HEK293 (cell line): ENCODE data around the gene PFN1.

ENCODE experiments used
- CTCF ChIA-PET: fragments of 350-600 bp; formaldehyde crosslinking; extraction: SDS; loops from one replicate; lab custom pipeline; 2021; ENCODE audit warnings: antibody characterized with exemption; lab: Yijun Ruan, JAX
- POLR2A ChIA-PET: fragments of 300-600 bp; formaldehyde crosslinking; extraction: SDS; loops from one replicate; lab custom pipeline; 2020; ENCODE audit warnings: antibody characterized with exemption, inconsistent platforms; lab: Yijun Ruan, JAX
- H3K27ac ChIP-seq: fragments of 200-500 bp; sonication (Bioruptor generic); 2 replicates; pipeline ENCODE4 v1.5.1; 2014; ENCODE audit warnings: low read depth, low read length, control low read depth, inconsistent platforms; ENCODE audit errors: extremely low read depth
- H3K36me3 ChIP-seq, 2 experiments: fragments of 200-500 bp in 1 of 2; sonication (Bioruptor generic) in 1 of 2; 1 replicate in 1 of 2; 2 replicates in 1 of 2; pipeline ENCODE4 v1.5.1; 2014 to 2017; ENCODE audit warnings: inconsistent platforms in 2 of 2, low read length in 2 of 2; ENCODE audit not compliant: control insufficient read depth in 2 of 2, insufficient read depth in 1 of 2
- H3K4me1 ChIP-seq: fragments of 200-500 bp; sonication (Bioruptor generic); 2 replicates; pipeline ENCODE4 v1.5.1; 2014; ENCODE audit warnings: mild to moderate bottlenecking, low read length, inconsistent platforms; ENCODE audit not compliant: control insufficient read depth, insufficient read depth
- H3K4me3 ChIP-seq: 2 replicates; pipeline ENCODE4 v1.5.1; 2011; ENCODE audit warnings: low read depth, mild to moderate bottlenecking, control low read depth, low read length, moderate library complexity
- H3K9me3 ChIP-seq: fragments of 200-500 bp; sonication (Bioruptor generic); 2 replicates; pipeline ENCODE4 v1.5.1; 2014; ENCODE audit warnings: low read depth, low read length, inconsistent platforms; ENCODE audit not compliant: control insufficient read depth, insufficient read depth
- KLF8 ChIP-seq: fragments of 450-650 bp; formaldehyde crosslinking; IDR thresholded peaks from 2 replicates; pipeline ENCODE4 v1.5.1; 2016; ENCODE audit warnings: missing biosample characterization, missing genetic modification characterization
- PRDM1 ChIP-seq: fragments of 450-650 bp; formaldehyde crosslinking; IDR thresholded peaks from 2 replicates; pipeline ENCODE4; 2016; ENCODE audit warnings: missing biosample characterization, missing genetic modification characterization
- REPIN1 ChIP-seq: fragments of 450-650 bp; formaldehyde crosslinking; IDR thresholded peaks from 2 replicates; pipeline ENCODE4 v1.5.1; 2017; ENCODE audit warnings: missing biosample characterization, missing genetic modification characterization, low read depth
- SCRT2 ChIP-seq: fragments of 450-650 bp; formaldehyde crosslinking; IDR thresholded peaks from 2 replicates; pipeline ENCODE4 v1.5.1; 2016; ENCODE audit warnings: missing biosample characterization, missing genetic modification characterization
- SP2 ChIP-seq: fragments of 450-650 bp; formaldehyde crosslinking; IDR thresholded peaks from 2 replicates; pipeline ENCODE4 v1.5.1; 2016; ENCODE audit warnings: missing biosample characterization, missing genetic modification characterization
- SP3 ChIP-seq: fragments of 450-650 bp; formaldehyde crosslinking; IDR thresholded peaks from 2 replicates; pipeline ENCODE4 v1.5.1; 2016; ENCODE audit warnings: missing biosample characterization, missing genetic modification characterization
- YY1 ChIP-seq: fragments of 450-650 bp; formaldehyde crosslinking; IDR thresholded peaks from 2 replicates; pipeline ENCODE4 v1.5.1; 2018; ENCODE audit warnings: missing biosample characterization, missing genetic modification characterization
- ZNF175 ChIP-seq: fragments of 450-650 bp; formaldehyde crosslinking; IDR thresholded peaks from 2 replicates; pipeline ENCODE4 v1.5.1; 2016; ENCODE audit warnings: missing biosample characterization, missing genetic modification characterization
- ZNF266 ChIP-seq: fragments of 450-650 bp; formaldehyde crosslinking; IDR thresholded peaks from 2 replicates; pipeline ENCODE4 v1.5.1; 2016; ENCODE audit warnings: missing biosample characterization, missing genetic modification characterization, low read depth
- ZNF280D ChIP-seq: fragments of 450-650 bp; formaldehyde crosslinking; IDR thresholded peaks from 2 replicates; pipeline ENCODE4 v1.5.1; 2016; ENCODE audit warnings: missing biosample characterization, missing genetic modification characterization
- ZNF366 ChIP-seq: fragments of 450-650 bp; formaldehyde crosslinking; conservative IDR thresholded peaks from 2 replicates; pipeline ENCODE4 v1.5.1; 2016; ENCODE audit warnings: missing biosample characterization, missing genetic modification characterization
- ZNF426 ChIP-seq: fragments of 450-650 bp; formaldehyde crosslinking; IDR thresholded peaks from 2 replicates; pipeline ENCODE4 v1.5.1; 2017; ENCODE audit warnings: missing biosample characterization, missing genetic modification characterization, mild to moderate bottlenecking, inconsistent platforms, moderate library complexity
- ZNF48 ChIP-seq: fragments of 450-650 bp; formaldehyde crosslinking; IDR thresholded peaks from 2 replicates; pipeline ENCODE4 v1.5.1; 2016; ENCODE audit warnings: missing biosample characterization, missing genetic modification characterization
- ZNF571 ChIP-seq: fragments of 450-650 bp; formaldehyde crosslinking; IDR thresholded peaks from 2 replicates; pipeline ENCODE4 v1.5.0; 2017; ENCODE audit warnings: missing biosample characterization, missing genetic modification characterization
- ZNF626 ChIP-seq: fragments of 450-650 bp; sonication (Bioruptor Pico); formaldehyde crosslinking; IDR thresholded peaks from 2 replicates; pipeline ENCODE4 v1.5.1; 2018; ENCODE audit warnings: missing biosample characterization, missing genetic modification characterization, inconsistent platforms
- ZNF830 ChIP-seq: fragments of 450-650 bp; IDR thresholded peaks from 2 replicates; pipeline ENCODE4 v1.5.0; 2018; ENCODE audit warnings: missing biosample characterization, missing genetic modification characterization, low read depth, mild to moderate bottlenecking, moderate library complexity

PFN1 gene

GRCh38 chr17:4901648-4902344 lies 46.5 kb downstream of the PFN1 start:
- Histone ChIP-seq H3K36me3 (peaks cover 0 to 28% of the 10 kb centered on the region in 2 experiments; a peak in 1 of 3 replicates), H3K4me1 (peaks cover 3% of the 10 kb centered on the region; the same call in 1 of the 2 replicates), H3K4me3 (no peak overlapping the region), H3K9me3 (no peaks in the 10 kb centered on the region), H3K27ac (no peak overlapping the region)
- TF ChIP-seq SCRT2 (no peak), ZNF280D (tag by site-specific recombination) (no peak), SP3 (tag by site-specific recombination) (peak; percentile 40; the same call in 1 of the 2 replicates), ZNF626 (tag by site-specific recombination) (no peak), ZNF830 (tag by site-specific recombination) (no peak), ZNF571 (tag by site-specific recombination) (no peak), PRDM1 (no peak), KLF8 (tag by site-specific recombination) (peak; percentile 57; the same call in 1 of the 2 replicates), SP2 (tag by site-specific recombination) (peak; percentile 31), REPIN1 (tag by site-specific recombination) (no peak), ZNF266 (no peak), ZNF366 (tag by site-specific recombination) (no peak), ZNF426 (tag by site-specific recombination) (no peak)
- CTCF ChIA-PET = interaction anchor here (0.6 to 1.6 kb wide), 7 partner anchors 10 to 339 kb away, joined by 3 to 7 read pairs (median 3); no protein-coding TSS in a partner anchor
- POLR2A ChIA-PET = interaction anchor here (0.6 to 2.1 kb wide), 4 partner anchors 44 to 299 kb away, joined by 3 to 6 read pairs (median 4); partner anchors contain the start of gene SPAG7

GRCh38 chr17:4901108-4901647 lies 47.2 kb downstream of the PFN1 start:
- ChIA-PET CTCF (interaction anchor here (0.6 to 1.2 kb wide), 5 partner anchors 8 to 338 kb away, joined by 3 to 6 read pairs (median 3); partner anchors contain the start of gene ARRB2), POLR2A (interaction anchor here (0.6 to 2.1 kb wide), 2 partner anchors 43 to 66 kb away, joined by 3 to 6 read pairs; partner anchors contain the start of gene SPAG7)
- H3K4me1 ChIP-seq = peaks cover 3% of the 10 kb centered on the region; the same call in 1 of the 2 replicates
- TF ChIP-seq ZNF175 (tag by site-specific recombination) (no peak), ZNF48 (tag by site-specific recombination) (no peak), YY1 (tag by site-specific recombination) (no peak)
- no peak overlapping the region for H3K4me3 ChIP-seq
- peaks cover 0 to 34% of the 10 kb centered on the region in 2 experiments; a peak in 1 of 3 replicates for H3K36me3 ChIP-seq
- no peak overlapping the region for H3K27ac ChIP-seq
- H3K9me3 ChIP-seq = no peaks in the 10 kb centered on the region
